Activated CD8-positive, alpha-beta memory T cell treated with anti-CD3 and anti-CD28 coated beads for 48 hours (primary cell): Measurements from ENCODE around the gene DCAF4L1.

Experiments used
- DNase-seq, 3 experiments: peaks; one replicate each; pipeline ENCODE4 v3.0.0-alpha.2; 2020; ENCODE audit warnings: low read depth in 2 of 3, low spot score in 2 of 3

Gene DCAF4L1

DNA sequence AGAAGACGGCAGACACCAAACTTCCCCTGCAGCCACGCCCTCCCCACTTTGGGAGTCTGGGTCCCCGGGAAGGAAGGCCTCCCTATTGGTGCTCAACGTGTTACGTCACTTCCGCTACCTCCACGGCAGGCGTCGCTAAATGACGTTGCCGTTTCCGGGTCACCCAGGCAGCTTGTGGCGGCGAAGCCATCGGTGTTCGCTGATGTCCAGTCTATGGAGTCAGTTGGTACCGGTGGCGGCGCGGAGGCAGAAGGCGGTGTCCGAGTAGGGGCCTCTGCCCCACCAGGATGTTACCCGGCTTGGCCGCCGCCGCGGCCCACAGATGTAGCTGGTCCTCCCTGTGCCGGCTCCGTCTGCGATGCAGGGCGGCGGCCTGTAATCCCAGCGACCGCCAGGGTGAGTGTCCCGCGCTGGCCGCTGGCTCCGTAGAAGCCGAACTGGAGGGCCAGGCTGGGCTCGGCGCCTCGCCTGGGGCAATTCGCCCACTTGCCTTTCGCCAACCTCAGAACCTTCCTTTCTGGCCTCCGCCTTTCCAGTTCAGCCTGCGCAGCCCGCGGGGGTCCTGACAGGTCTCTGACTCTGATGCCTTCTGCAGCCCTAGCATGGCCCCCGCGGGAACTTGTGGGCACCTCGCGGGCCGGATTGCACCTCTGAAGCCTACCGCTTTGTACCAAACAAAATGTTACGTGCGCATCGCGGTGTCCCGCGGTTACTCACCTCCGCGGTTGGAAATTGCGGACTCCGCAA, 9.0 kb downstream of the DCAF4L1 start, which contains the start of gene SLC30A9:
SLC30A9 (plus strand) TSS at position 166 of the 747 bp plus-strand sequence; CDS start at position 288, 122 bp downstream.
- peak; percentile 75 to 77 (median 76) for DNase-seq

DNA sequence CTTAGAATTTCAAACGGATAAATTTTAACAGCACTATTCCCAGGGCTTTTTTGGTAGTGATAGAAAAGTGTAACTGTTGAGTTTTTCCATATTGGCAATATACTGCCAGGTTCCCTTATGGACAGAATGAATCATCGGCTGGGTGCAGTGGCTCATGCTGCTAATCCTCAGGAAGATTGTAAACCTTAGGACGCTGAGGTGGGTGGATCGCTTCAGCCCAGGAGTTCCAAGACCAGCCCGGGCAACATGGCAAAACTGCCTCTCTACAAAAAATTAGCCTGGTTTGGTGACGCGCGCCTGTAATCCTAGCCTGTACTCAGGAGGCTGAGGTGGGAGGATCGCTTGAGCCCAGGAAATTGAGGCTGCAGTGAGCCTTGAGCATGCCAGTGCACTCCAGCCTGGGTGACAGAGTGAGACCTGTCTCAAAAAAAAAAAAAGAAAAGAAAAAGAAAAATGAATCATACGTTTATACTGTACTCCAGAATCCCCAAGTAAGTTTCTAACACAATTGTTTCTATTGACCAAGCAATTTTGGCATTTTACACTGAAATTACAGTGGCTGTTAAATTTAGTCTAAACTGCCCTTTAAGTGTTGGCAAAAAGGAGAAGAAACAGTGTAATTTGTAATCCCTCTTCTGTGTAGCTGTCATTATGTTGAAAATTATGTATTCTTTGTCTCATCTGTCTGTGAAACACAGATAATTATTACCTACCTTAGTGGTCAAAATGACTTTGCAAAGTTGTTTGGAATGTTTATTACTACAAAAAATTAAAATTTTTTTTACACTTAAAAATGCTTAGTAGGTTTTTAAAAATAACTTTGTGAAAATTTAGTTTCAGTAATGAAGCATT, 10.6 kb downstream of the DCAF4L1 start:
- DNase-seq: no peak

DNA sequence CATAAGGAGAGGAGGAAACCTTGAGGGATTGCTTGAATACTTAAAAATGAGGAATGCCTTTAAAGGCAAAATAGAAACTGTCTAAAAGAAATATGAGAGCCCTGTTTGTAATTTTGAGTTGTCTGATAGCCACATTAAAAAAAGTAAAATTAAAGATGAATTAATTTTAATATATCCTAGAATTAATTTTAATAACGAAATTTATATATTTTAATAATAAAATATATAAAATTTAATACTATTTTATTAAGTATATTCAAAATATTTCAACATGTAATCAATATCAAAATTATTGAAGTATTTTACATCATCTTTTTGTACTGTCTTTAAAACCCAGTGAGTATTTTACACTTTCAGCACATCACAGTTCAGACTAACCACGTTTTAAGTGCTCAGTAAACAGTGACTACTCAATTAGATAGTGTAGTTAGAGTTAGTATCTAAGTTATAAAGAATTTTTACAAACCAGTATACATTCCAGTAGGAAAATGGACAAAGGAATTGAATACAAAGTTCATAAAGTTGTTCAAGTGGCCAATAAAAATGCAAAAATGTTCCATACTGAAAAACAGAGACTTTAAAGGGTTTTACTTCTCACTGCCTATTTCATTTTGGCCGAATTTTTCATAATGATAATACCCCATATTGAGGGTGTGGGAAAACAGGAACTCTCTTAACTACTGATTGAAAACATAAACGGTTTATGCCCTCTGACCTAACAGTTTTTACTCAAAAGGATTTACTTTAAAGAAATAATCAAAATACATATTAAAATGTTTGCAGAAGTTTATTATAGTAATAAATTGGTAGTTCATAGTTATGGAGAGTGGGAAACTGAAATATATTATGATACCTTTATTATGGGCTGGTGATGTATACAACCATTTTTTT, 11.7 kb downstream of the DCAF4L1 start:
- no peak for DNase-seq

DNA sequence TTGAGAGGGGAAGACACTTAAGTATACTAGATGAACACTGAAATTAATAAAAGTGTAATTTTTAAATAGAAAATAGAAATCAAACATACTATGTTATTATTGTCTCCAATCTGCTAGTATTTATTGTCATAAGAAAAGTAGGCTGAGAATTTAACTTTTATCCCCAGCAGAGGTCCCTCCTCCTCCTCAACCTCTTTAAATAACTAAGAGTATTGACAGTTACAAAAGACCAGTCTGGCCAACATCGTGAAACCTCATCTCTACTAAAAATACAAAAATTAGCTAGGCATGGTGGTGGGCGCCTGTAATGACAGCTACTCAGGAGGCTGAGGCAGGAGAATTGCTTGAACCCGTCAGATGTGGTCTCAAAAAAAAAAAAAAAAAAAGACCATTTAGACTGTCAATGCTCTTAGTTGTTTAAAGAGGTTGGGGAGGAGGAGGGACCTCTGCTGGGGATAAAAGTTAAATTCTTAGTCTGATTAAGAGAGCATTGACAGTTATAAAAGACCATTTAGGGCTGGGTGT, 13.0 kb downstream of the DCAF4L1 start:
- DNase-seq: no peak

DNA sequence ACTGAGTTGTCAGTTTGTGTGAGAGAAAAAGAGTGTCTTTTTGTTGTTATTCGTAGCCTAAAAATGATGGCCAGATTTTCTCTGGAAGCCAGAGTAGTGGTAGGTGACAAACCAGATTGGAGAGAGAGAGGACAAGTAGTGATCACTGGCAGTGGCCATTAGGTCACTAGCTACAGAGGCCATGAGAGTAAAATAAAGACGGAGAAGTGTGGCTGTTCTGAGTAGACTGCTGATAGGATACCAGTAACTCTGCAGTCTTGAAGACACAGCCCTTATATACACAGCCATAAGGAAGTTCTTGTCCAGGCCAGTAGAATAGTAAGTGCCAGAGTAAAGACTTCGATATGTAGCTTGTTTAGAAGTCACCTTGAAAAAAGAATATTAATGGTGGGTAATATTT, 16.5 kb downstream of the DCAF4L1 start:
- no peak for DNase-seq

DNA sequence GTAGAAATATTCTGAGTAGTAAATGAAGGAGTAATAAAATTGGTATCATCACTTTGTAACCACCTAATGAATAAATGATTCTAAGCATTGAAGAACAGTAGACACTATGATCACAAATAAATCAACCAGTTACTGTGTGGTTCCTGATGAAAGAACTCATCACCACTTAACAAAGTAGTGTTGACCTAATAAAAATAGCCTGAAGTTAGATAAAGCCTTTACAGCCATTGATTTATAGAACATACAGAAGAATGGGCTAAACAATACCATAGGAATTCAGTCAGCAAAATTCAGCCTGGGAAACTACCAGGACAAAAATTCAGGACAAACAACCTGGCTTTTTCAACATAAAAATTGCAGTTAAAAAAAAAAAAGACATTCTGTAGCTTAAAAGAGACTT, 17.8 kb downstream of the DCAF4L1 start:
- no peak for DNase-seq

DNA sequence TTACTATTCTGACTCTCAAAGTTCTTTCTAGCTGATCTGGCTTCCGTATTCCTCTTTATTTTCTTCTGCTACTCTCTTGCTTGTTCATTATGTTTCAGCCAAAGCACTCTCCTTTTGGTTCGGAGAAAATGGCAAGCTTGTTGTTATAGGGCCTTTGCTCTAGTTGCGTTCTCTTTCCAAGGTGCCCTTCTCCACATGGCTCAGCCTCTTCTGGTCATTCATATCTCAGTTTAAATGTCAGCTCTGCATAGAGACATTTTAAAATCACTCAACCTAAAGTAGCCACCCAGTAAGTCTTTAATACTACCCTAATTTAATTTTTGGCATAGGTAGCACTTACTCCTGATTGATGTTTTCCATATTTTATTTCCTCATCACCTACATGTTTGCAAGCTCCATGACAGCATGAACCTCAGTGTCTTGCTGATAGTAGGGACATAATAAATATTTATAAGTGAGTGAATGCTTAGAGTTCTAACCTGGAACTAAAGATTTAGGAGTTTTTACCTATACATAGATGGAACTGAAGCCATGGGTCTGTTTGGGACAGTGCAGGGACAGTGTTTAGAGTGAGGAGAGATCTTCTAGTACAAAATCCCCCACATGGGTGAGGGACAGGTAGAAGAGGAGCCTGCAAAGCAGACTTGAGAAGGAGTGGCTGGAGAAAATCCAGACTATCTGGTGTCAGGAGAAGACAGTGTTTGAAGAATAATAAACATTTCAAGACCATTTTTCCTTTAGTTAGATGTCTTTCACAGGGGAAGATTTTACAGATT, 26.6 kb downstream of the DCAF4L1 start:
- no peak for DNase-seq

GRCh38 chr4:42015438-42015837, 33.9 kb downstream of the DCAF4L1 start:
- no peak for DNase-seq

DNA sequence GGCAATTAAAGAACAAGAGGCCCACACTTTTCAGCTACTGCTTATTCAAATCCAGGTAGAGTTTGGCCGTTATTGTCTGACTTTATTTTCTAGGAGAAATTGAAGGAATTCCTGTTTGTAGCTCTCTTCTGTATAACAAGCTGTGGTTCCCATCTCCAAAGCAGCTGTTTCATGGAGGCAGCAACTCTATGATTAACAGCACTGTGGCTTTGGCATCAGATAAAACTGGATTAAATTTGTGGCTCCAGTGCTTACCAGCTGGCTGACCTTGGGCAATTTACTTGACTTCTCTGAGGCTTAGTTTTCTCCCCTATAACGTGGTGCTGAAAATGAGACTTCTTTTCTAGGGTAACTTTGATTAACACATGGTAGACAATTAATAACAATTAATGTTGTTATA, 36.9 kb downstream of the DCAF4L1 start:
- no peak for DNase-seq
